CD4-positive, CD25-positive, alpha-beta regulatory T cell (primary cell): ENCODE measurements around the gene HERC3. TPM values are rescaled to one million over a fixed set of nuclear protein-coding genes. Genes with fewer than 3 reads are reported as not detected.

Source experiments
- ATAC-seq, 2 donors: fragments of 150-1000 bp; cut with Tn5 transposase; one replicate each; pipeline ENCODE4 v1.10.0; 2021; ENCODE audit warnings: low read depth in 2 of 2, moderate number of reproducible peaks in 2 of 2, moderate library complexity in 1 of 2
- DNase-seq, 3 donors: peaks; one replicate each; pipeline versions ENCODE4 v3.0.0 to v3.0.0-alpha.2; 2012 to 2022; ENCODE audit warnings: mixed read lengths in 1 of 3
- H3K27ac ChIP-seq: one replicate; pipeline ENCODE4 v1.7.0; 2013; ENCODE audit warnings: mild to moderate bottlenecking, low read length; ENCODE audit not compliant: insufficient read depth, poor library complexity, severe bottlenecking
- H3K27me3 ChIP-seq: one replicate; pipeline ENCODE4 v1.7.0; 2013; ENCODE audit warnings: low read length; ENCODE audit not compliant: control insufficient read depth, insufficient read depth
- H3K36me3 ChIP-seq: one replicate; pipeline ENCODE4 v1.7.0; 2013; ENCODE audit warnings: mild to moderate bottlenecking, low read length, moderate library complexity; ENCODE audit not compliant: control insufficient read depth, insufficient read depth
- H3K4me1 ChIP-seq: 2 replicates; pipeline ENCODE4 v1.7.0; 2013; ENCODE audit warnings: mild to moderate bottlenecking, low read length; ENCODE audit not compliant: insufficient read depth, control insufficient read depth, poor library complexity, severe bottlenecking
- H3K4me3 ChIP-seq: one replicate; pipeline ENCODE4 v1.7.0; 2013; ENCODE audit warnings: low read depth, mild to moderate bottlenecking, low read length, moderate library complexity
- H3K9me3 ChIP-seq, 2 experiments: 1 replicate in 1 of 2; 2 replicates in 1 of 2; pipeline ENCODE4 v1.7.0; 2013; ENCODE audit warnings: low read length in 2 of 2, mild to moderate bottlenecking in 1 of 2, moderate library complexity in 1 of 2; ENCODE audit not compliant: control insufficient read depth in 2 of 2
- H3K27ac Mint-ChIP-seq, 3 donors: one replicate each; pipeline ENCODE4 v1.8.0; 2020 to 2022; ENCODE audit warnings: mild to moderate bottlenecking in 3 of 3, mixed read lengths in 3 of 3, moderate library complexity in 2 of 3
- H3K27me3 Mint-ChIP-seq: one replicate; pipeline ENCODE4 v1.8.0; 2022; ENCODE audit warnings: mild to moderate bottlenecking, mixed read lengths
- H3K36me3 Mint-ChIP-seq: one replicate; pipeline ENCODE4 v1.8.0; 2020; ENCODE audit warnings: mixed read lengths
- H3K4me1 Mint-ChIP-seq, 4 donors: one replicate each; pipeline ENCODE4 v1.8.0; 2020 to 2022; ENCODE audit warnings: mixed read lengths in 4 of 4, mild to moderate bottlenecking in 1 of 4
- H3K4me3 Mint-ChIP-seq, 4 donors: one replicate each; pipeline ENCODE4 v1.8.0; 2020 to 2022; ENCODE audit warnings: mild to moderate bottlenecking in 4 of 4, mixed read lengths in 4 of 4, moderate library complexity in 3 of 4
- H3K9me3 Mint-ChIP-seq, 7 donors: one replicate each; pipeline ENCODE4 v1.8.0; 2020 to 2022; ENCODE audit warnings: mixed read lengths in 7 of 7, mild to moderate bottlenecking in 3 of 7, moderate library complexity in 2 of 7
- polyA plus RNA-seq, 4 donors: library from polyadenylated mRNA; unstranded; fragments of 300-500 nt; fragmentation: Illumina TruSeq; gene quantifications; one replicate each; pipeline ENCODE4 v1.2.3, GENCODE V29; 2021
- total RNA-seq: library from RNA; stranded (reverse); gene quantifications from one replicate; pipeline ENCODE4 v1.2.3, GENCODE V29; 2022

HERC3 gene
- total and polyA plus RNA-seq, 5 donors from 2014 or later: 35.4 to 91.4 (median 50.4) TPM

DNA sequence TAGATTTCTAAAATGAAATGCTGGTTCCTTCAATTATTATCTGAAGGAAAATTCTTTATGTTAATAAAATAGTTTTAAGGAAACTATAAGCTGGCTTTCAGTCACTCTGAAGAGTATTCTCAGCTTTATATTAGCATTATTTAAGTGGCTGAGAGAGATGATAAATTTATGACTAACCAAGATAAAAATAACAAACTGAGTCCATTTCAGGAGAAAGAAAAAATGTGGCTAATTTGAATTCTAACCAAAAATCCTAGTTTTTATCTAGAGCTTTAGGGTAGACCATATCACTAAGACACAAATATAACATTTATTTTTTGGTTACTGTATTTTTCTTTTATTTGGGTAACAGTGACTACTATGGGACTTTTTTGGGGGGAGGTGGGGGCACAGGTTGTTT, 164.8 kb downstream of the HERC3 start:
- H3K27me3 ChIP-seq: no peaks in the 10 kb centered on the region
- H3K4me1 ChIP-seq: no peaks in the 10 kb centered on the region
- Mint-ChIP-seq H3K9me3 (no peaks in the 10 kb centered on the region), H3K27me3 (no peaks in the 10 kb centered on the region), H3K4me1 (peaks cover 0 to 9% (median 0%) of the 10 kb centered on the region in 4 donors), H3K36me3 (peaks cover 20% of the 10 kb centered on the region), H3K4me3 (no peak overlapping the region), H3K27ac (no peak overlapping the region)
- no peaks in the 10 kb centered on the region for H3K9me3 ChIP-seq
- no peak for ATAC-seq
- peaks cover 11% of the 10 kb centered on the region for H3K36me3 ChIP-seq
- H3K4me3 ChIP-seq: no peak overlapping the region
- DNase-seq: no peak
- H3K27ac ChIP-seq: no peak overlapping the region

DNA sequence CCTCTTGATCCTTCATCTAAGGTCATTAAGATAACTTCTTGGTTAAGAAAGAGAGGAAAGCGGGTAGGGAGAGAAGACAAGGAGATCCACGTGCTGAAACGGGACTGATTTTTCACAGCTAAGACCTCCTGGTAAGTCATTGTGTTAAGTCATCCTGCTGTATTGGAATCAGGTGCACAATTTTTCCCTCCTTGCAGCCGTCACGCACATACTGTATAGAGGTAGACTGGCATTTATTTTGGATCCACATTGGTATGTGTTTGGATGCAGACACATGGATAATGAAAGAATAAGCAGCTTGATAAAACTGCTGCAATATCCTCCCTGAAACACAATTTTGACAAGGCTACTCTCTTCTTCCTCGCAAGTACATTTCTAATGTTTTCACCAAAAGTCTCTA, 165.5 kb downstream of the HERC3 start:
- H3K27me3 ChIP-seq: no peaks in the 10 kb centered on the region
- H3K4me3 Mint-ChIP-seq: no peak overlapping the region
- peaks cover 0 to 9% (median 0%) of the 10 kb centered on the region in 4 donors for H3K4me1 Mint-ChIP-seq
- peaks cover 20% of the 10 kb centered on the region for H3K36me3 Mint-ChIP-seq
- DNase-seq (no peak), ATAC-seq (no peak)
- H3K27ac Mint-ChIP-seq: no peak overlapping the region
- H3K27ac ChIP-seq: no peak overlapping the region
- H3K9me3 ChIP-seq: no peaks in the 10 kb centered on the region
- no peaks in the 10 kb centered on the region for H3K9me3 Mint-ChIP-seq
- no peak overlapping the region for H3K4me3 ChIP-seq
- no peaks in the 10 kb centered on the region for H3K27me3 Mint-ChIP-seq
- H3K36me3 ChIP-seq: peaks cover 15% of the 10 kb centered on the region
- H3K4me1 ChIP-seq: no peaks in the 10 kb centered on the region

Other genes with a start within 250 kb of the HERC3 start
- 21.5 TPM for gene HERC6, start 213.6 kb upstream of the HERC3 start, total RNA-seq
- 10 to 100 TPM; 21.2 to 37.6 (median 26.6) TPM for gene HERC6, start 213.6 kb upstream of the HERC3 start, polyA plus RNA-seq
- gene HERC5, start 135.4 kb upstream of the HERC3 start, total RNA-seq: 29.4 TPM
- 10 to 100 TPM; 24.6 to 33.9 (median 26.8) TPM for gene HERC5, start 135.4 kb upstream of the HERC3 start, polyA plus RNA-seq
- gene PYURF, start 68.7 kb upstream of the HERC3 start, total RNA-seq: 42.6 TPM
- 100 to 1,000 TPM; 261 to 276 (median 269) TPM for gene PYURF, start 68.7 kb upstream of the HERC3 start, polyA plus RNA-seq
- 9.0 TPM for gene NAP1L5, start 105.3 kb downstream of the HERC3 start, total RNA-seq
- gene NAP1L5, start 105.3 kb downstream of the HERC3 start, polyA plus RNA-seq: 1 to 10 TPM; 1.8 to 3.4 (median 2.3) TPM